ENCODE measurements around the gene TP73. TPM values are rescaled to one million over a fixed set of nuclear protein-coding genes. Genes with fewer than 3 reads are reported as not detected.

The TP73 gene
- total RNA-seq, 3 donors from 2014 or later: 0.66 to 1.0 TPM; not detected in 1

DNA sequence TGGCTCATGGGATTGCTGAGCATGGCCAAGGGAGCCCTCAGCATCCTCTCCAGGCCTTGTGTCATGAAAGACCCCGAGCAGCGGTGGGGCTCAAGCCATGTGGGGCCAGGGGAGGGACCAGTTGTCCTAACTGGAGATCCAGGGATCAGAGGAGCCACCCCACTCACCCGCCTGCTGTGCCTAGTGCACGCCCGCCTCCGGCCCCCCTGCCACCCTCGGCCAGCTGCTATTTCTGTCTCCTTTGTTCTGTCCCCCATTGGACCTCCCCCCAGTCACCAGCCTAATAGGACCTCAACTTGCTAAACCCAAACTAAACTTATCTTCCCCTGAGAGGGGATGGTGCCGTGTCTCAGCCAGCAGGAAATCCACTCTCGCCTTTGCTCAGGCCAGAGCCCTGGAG lies 44.4 kb downstream of the TP73 start:
- no peak for TF ChIP-seq POLR2A (IDR thresholded peaks at IDR 0.05)
- TF ChIP-seq POLR2AphosphoS5 (IDR thresholded peaks at IDR 0.05): no peak
- TF ChIP-seq, protein P1, sequence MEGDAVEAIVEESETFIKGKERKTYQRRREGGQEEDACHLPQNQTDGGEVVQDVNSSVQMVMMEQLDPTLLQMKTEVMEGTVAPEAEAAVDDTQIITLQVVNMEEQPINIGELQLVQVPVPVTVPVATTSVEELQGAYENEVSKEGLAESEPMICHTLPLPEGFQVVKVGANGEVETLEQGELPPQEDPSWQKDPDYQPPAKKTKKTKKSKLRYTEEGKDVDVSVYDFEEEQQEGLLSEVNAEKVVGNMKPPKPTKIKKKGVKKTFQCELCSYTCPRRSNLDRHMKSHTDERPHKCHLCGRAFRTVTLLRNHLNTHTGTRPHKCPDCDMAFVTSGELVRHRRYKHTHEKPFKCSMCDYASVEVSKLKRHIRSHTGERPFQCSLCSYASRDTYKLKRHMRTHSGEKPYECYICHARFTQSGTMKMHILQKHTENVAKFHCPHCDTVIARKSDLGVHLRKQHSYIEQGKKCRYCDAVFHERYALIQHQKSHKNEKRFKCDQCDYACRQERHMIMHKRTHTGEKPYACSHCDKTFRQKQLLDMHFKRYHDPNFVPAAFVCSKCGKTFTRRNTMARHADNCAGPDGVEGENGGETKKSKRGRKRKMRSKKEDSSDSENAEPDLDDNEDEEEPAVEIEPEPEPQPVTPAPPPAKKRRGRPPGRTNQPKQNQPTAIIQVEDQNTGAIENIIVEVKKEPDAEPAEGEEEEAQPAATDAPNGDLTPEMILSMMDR (IDR thresholded peaks at IDR 0.05): no peak
- Histone ChIP-seq H3K4me3 (no peak overlapping the region), H3K27ac (no peak overlapping the region), H3K9me3 (no peaks in the 10 kb centered on the region), H3K27me3 (peaks cover 0 to 54% of the 10 kb centered on the region in 2 donors), H3K36me3 (no peaks in the 10 kb centered on the region), H3K4me1 (no peaks in the 10 kb centered on the region)
- intact Hi-C loops (cut with DNase I; ENCODE audit: low total_unique reads): no loop called here
- DNase-seq (ENCODE audit: low spot score in 2 of 2): no peak

DNA sequence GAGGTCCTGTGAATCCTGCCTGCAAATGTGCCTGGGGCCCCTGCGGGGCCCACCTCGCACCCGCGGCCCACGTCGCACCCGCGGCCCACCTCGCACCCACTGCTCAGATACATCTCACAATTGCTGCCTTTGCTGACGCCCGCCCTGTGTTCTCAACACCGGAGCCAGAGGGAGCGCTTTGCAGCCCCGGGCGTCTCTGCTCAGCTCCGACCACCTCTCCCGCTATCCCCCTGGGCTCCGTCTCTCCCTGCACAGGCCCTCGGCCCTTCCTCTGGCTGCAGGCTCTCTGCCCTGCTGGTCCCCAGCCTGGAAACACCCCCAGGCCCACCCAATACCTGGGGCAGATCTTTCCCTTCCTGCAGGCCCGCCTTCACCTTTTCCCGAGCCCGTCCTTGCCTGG lies 44.8 kb downstream of the TP73 start:
- H3K27me3 ChIP-seq: peaks cover 0 to 58% of the 10 kb centered on the region in 2 donors
- H3K27ac ChIP-seq: no peak overlapping the region
- H3K9me3 ChIP-seq: no peaks in the 10 kb centered on the region
- H3K36me3 ChIP-seq: no peaks in the 10 kb centered on the region
- H3K4me3 ChIP-seq: no peak overlapping the region
- intact Hi-C loops (cut with DNase I; ENCODE audit: low total_unique reads): no loop called here
- TF ChIP-seq POLR2A (IDR thresholded peaks at IDR 0.05) (no peak), POLR2AphosphoS5 (IDR thresholded peaks at IDR 0.05) (no peak)
- TF ChIP-seq, protein P1 (IDR thresholded peaks at IDR 0.05): no peak
- DNase-seq (ENCODE audit: low spot score in 2 of 2): no peak
- no peaks in the 10 kb centered on the region for H3K4me1 ChIP-seq

GRCh38 chr1:3697810-3698209 lies 45.5 kb downstream of the TP73 start:
- no peak overlapping the region for H3K27ac ChIP-seq
- intact Hi-C loops (cut with DNase I; ENCODE audit: low total_unique reads): no loop called here
- DNase-seq (ENCODE audit: low spot score in 2 of 2): no peak
- no peak for TF ChIP-seq POLR2AphosphoS5 (IDR thresholded peaks at IDR 0.05)
- TF ChIP-seq POLR2A (IDR thresholded peaks at IDR 0.05): no peak
- TF ChIP-seq, protein P1 (IDR thresholded peaks at IDR 0.05): no peak
- no peak overlapping the region for H3K4me3 ChIP-seq
- H3K36me3 ChIP-seq: no peaks in the 10 kb centered on the region
- H3K27me3 ChIP-seq: peaks cover 0 to 65% of the 10 kb centered on the region in 2 donors
- H3K9me3 ChIP-seq: no peaks in the 10 kb centered on the region
- no peaks in the 10 kb centered on the region for H3K4me1 ChIP-seq

DNA sequence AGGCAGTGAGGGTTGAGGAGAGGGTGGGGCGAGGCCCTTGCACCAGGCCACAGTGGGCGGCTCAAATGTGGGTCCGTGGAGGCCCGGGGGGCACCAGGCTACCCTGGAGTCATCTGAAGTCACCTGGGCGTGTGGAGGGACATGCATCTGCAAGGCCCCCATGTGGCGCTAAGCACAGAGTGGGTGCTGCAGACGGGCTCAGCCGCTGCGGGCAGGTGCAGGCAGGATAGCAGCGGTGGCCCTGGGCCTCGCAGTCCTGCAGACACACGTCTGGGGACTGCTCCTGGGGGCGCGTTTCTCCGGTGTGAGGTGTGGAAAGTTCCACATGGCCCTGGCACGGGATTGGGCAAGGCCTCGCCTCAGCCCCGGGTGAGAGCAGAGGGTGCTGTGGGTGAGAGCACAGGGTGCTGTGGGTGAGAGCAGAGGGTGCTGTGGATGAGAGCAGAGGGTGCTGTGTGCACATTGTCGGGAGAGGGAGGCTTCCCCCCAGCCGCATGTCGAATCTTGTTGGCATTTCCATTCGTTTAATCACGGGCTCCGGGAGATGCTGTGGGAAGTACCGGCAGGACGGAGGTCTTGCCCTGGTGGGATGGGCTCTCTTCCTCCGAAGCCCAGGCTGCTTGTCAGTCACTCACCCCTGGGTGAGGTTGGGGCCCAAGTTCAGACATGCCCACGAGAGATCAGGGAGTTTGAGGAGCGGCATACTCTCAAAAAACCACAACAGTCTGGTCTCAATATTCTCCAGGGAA lies 46.5 kb downstream of the TP73 start:
- no peak overlapping the region for H3K27ac ChIP-seq
- H3K4me3 ChIP-seq: no peak overlapping the region
- intact Hi-C loops (cut with DNase I; ENCODE audit: low total_unique reads): no loop called here
- DNase-seq (ENCODE audit: low spot score in 2 of 2): no peak
- H3K27me3 ChIP-seq: peaks cover 0 to 68% of the 10 kb centered on the region in 2 donors
- H3K4me1 ChIP-seq: peaks cover 0 to 8% of the 10 kb centered on the region in 2 donors
- TF ChIP-seq POLR2AphosphoS5 (IDR thresholded peaks at IDR 0.05) (no peak), POLR2A (IDR thresholded peaks at IDR 0.05) (no peak)
- TF ChIP-seq, protein P1 (IDR thresholded peaks at IDR 0.05): no peak
- no peaks in the 10 kb centered on the region for H3K36me3 ChIP-seq
- no peaks in the 10 kb centered on the region for H3K9me3 ChIP-seq

DNA sequence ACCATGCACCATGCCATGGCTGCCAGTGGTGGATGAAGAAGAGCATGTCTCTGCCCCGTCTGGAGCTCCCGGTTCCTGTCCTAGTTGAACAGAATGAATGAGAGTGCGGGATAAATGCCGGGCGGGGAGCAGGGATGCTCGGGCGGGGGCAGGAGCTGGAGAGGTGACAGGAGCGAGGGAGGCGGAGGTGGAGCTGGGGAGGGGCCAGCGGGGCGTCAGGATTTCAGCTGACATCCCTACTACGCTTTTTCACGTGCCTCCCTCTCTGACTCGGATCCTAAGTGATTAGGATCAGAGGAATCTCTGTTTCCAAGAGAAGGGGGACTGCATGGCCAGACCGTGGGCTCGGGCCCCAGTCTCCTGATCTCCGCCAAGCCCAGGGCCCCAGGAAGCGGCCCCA lies 47.3 kb downstream of the TP73 start:
- intact Hi-C loops (cut with DNase I; ENCODE audit: low total_unique reads): no loop called here
- Histone ChIP-seq H3K36me3 (no peaks in the 10 kb centered on the region), H3K27me3 (peaks cover 0 to 68% of the 10 kb centered on the region in 2 donors), H3K27ac (no peak overlapping the region), H3K4me3 (no peak overlapping the region), H3K4me1 (peaks cover 4 to 11% of the 10 kb centered on the region in 2 donors), H3K9me3 (no peaks in the 10 kb centered on the region)
- DNase-seq (ENCODE audit: low spot score in 2 of 2): no peak
- no peak for TF ChIP-seq POLR2AphosphoS5 (IDR thresholded peaks at IDR 0.05)
- TF ChIP-seq, protein P1 (IDR thresholded peaks at IDR 0.05): no peak
- TF ChIP-seq POLR2A (IDR thresholded peaks at IDR 0.05): no peak

Measured in breast epithelium (tissue), 4 donors.